ENCODE measurements around the gene DLG2.
"Not testable (repeated sequence)": the region's sequence is repeated elsewhere in the genome, so short reads cannot be mapped to it uniquely, and the experiment has no call there.

DLG2 gene

DNA sequence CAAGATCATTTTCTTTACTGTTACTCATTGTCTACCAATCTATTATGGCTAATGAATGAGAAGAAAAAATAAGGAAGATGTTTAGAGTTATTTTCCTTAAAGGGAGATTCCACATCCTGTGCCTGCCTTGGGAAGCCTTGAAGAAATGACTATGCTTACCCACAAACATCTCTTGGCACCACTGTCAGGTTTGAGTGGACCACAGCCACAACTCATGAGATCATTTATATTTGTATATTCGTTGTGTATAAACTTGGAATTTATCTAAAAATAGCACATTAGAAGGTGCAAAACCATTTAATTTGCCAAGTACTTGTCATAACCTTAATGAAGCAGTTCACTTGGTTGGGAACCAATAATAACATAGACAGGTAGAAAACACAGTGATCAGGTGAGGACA is 740.8 kb downstream of the DLG2 start:
- DNase-seq: no peak

DNA sequence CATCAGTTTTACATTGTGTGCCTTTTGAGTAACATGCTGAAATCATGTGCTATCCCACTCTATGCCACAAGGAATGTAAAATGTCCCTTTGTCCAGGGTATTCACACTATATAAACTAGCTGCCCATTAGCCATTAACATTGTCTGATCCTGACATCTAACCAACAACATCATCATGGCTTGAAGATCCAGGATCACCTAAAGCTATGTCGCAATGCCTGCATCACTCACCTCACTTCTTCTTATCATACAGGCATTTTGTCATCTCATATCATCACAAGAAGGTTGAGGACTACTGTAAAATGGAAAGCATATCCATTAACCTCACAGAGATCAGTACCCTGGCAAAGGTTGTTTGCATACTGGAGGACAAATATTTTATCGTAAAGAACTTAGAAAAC is 742.3 kb downstream of the DLG2 start:
- DNase-seq: no peak

DNA sequence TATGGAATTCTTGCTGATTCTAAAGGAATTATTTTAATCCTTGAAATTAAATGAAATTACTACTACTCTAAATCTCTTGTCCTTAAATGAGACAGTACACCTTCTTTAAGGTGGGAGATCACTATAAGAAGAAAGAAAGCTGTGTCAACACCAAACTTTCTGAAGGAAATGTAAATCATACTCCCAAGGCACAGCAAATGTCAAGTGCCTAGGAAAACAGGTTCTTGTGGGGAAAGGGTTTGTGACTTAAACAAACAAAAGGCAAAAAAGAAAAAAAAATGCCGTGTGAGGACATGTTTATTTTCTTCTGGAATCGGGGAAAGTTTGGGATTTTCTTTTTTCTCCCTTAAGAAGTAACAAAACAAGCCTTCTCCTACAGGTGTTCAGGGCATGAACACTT is 745.1 kb downstream of the DLG2 start:
- DNase-seq: no peak

DNA sequence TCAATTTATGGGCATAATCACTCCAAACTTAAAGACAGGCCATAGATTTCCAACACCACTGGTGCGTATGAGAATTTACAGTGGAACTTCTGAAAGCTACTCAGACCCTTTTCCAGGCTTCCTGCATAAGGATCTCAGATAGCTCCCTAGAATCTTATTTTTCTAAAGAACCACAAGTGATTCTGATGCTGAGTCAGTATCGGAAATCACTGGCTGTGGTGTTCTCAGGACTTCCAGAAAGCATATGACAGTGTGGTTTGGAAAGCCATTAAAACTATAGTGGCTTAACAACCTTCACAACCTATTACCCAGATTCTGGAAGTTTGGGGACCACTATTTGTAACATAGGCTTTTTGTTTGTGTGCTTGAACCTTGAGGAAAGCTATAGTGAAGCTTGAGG is 756.0 kb downstream of the DLG2 start:
- DNase-seq: no peak

DNA sequence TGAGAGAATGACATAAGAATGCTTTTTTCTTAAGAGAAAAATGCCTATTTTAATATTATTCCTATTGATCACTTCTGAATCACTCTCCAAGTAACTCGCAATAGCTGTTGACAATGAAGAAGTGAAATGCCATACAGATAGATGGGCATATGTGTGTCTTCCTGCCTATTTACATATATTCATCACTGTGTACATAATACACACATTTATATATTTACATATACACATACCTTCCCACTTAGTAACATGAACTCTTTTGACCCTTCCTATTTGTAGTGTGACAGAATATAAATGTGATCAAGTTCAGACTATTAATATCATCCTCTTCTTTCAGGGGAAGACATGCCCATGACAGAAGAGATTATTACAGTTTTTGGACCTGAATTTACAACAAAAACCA is 756.7 kb downstream of the DLG2 start:
- no peak for DNase-seq

DNA sequence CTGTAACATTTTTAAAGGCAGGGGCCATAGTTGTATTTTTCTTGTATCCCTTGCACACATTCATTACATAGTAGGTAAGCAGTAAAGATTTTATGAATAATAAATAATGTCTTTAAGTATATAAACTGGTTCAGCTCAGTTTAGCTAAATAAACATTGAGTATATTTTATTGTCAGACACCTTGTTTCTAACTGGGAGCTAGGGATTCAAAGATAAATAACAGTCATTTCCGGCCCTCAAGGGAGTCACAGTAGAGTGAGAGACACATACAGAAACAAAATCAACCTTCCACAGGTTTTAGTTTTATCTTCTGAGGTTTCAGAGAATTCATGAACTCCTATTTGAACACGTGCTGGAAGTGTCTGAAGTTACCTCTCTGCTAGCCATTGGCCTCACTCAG is 760.2 kb downstream of the DLG2 start:
- DNase-seq: no peak

DNA sequence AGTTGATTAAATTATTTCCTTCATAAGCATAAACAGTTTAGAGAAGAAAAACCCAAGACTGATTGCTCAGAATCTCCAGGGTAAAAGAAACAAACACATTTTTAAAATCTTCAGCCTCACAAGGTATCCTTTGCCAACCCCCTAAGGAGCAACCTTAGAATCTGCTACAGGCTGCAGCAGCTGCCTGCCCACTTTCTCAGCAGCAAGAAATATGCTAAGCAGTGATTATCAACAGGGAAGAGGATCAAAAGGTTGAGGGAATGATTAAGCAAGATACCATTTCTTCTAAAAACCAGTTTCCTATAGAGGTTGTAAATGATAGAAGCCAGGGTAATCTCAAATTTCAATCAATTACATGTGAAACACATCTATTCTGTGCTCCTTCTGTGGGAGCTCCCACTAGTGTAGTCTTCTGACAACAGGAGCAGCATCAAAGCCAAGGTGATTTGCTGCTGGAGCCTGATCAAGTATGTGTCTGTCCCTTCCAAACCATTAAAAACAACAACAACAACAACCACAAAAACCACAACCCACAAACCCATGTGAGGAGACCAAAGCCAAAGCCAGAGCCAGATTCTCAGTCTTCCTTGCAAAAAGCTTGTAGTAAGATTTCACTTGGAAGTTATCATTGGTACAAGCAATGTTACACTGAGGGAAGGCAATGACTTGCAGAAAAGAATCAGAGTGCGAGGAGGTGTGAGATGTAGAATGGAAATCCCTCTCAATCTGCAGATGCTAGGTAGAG is 761.2 kb downstream of the DLG2 start:
- no peak for DNase-seq

DNA sequence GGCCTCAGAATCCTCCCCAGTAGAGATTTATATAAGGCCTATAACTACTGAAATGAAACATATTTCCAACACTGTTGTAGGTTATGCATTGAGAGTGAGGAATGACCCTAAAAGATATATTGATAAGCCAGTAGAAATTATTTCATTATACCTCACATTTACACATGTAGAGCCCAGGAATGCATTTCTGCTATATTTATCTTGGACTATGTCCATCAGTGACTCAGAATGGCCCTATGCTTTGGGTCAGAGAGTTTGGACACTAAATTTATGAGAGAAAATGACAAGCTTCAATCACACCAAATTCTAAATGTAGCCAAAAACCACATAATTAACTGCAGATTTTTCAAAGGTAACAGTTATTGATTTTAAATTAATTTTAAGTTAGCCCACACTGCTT is 761.9 kb downstream of the DLG2 start:
- no peak for DNase-seq

DNA sequence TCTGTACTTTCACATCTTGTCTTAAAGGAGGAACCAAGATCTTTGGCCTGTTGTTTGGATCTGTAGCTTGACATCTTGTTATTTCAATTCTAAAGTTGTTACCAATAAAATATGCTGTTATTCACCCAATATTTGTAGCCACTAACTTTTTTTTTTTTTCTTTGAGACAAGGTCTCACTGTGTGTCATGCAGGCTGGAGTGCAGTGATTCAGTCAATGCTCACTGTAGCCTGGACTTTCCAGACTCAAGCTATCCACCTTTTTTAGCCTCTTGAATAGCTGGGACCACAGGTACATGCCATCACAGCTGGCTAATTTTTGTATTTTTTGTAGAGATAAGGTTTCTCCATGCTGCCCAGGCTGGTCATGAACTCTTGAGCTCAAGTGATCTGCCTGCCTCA is 769.4 kb downstream of the DLG2 start:
- DNase-seq: no peak

DNA sequence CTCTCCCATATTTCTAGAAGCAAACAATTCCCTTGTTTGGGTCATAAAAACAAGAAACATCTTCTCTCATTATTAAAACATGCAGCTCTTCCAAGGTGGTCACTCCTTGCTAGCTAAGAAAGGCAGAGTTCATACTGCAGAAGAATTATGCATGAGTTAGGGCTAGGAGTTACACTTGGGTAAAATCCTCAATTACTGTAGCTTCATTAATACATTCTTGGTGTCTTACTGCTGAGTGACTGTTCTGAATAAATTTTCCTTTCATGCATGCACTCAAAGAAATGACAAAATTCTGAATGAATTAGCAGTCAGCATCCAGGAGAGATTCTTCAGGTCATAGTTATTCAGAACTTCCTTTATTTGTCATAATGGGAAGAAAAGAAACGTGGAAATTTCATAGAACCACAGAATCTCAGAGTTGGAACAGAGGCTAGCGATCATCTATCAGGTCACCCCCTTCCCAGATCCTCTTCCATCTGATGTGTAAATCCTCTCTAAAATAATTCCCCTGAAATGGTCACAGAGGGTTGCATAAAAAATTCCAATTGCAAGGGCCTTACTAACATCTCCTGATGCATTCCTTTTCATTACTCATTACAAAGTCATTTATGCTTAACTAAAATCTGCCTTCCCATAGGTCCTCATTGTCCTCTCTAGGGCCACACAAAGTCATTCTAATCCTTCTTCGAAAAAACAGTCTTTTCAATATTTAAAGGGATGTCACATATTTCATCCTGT is 771.5 kb downstream of the DLG2 start:
- no peak for DNase-seq

DNA sequence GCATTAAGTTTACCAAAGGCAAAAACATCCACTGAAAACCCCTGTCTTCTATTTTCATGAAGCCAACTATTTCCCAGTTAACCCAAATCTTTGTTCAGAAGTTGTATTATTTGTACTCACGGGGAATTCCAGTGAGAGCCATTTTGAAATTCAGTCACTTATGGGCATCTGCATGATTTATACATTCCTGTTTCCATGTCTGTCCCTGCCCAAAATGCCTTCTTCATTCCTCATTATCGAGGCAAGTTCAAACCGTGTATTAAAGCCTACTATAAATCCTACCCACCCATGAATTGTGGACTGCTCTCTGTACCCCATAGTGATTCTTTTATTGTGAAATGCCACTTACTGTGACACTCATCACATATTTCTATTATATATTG is 772.7 kb downstream of the DLG2 start:
- DNase-seq: no peak

DNA sequence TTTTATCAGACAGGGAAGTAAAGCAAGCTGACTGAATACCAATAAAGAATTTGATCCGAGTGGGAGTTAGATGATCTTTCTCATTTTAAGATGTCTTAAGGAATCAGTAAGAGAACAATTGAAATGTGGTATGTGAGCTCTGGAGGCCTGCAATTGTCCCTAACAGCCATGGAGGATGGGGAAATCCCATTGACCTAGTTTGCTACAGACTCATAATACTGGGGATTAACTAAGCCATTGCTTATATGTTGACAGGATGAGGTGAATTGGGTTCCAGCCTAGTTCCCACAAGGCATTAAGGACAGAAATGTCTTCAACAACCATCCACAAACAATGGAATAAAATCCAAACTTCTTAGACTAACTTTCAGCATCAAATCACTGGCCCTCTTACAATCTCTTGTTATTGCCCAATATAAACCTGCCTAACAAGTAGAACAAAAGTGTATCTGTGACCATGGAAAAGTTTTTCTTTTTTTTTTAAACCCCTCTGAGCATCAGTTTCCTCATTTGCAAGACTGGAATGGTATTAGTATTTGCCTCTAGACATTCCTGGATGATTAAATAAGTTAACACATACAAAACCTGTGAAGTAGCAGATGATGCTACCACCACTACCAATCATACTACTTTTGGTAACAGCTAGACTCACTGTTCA is 773.2 kb downstream of the DLG2 start:
- no peak for DNase-seq

DNA sequence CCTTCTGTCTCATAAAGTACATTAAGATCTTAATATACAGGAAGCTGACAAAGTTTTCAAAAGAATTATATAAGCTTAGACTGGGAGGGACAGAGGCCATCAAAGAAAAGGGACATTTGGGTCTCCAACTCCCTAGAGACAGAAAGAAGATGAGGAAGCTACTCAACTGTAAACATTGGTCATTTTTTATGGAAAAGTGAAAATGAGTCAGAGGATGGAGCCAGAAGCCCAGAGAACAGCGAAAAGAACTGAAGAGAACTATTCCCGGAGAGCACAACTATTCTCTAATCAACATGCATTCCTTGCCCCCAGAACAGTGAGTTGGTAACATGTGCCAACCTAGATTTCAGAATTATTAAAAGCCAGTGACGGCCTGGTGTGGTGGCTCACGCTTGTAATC is 779.3 kb downstream of the DLG2 start:
- no peak for DNase-seq

DNA sequence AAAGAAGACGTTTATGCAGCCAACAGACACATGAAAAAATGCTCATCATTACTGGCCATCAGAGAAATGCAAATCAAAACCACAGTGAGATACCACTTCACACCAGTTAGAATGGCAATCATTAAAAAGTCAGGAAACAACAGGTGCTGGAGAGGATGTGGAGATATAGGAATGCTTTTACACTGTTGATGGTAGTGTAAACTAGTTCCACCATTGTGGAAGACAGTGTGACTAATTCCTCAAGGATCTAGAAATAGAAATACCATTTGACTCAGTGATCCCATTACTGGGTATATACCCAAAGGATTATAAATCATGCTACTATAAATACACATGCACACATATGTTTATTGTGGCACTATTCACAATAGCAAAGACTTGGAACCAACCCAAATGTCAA is 786.9 kb downstream of the DLG2 start:
- DNase-seq: not testable (repeated sequence)

DNA sequence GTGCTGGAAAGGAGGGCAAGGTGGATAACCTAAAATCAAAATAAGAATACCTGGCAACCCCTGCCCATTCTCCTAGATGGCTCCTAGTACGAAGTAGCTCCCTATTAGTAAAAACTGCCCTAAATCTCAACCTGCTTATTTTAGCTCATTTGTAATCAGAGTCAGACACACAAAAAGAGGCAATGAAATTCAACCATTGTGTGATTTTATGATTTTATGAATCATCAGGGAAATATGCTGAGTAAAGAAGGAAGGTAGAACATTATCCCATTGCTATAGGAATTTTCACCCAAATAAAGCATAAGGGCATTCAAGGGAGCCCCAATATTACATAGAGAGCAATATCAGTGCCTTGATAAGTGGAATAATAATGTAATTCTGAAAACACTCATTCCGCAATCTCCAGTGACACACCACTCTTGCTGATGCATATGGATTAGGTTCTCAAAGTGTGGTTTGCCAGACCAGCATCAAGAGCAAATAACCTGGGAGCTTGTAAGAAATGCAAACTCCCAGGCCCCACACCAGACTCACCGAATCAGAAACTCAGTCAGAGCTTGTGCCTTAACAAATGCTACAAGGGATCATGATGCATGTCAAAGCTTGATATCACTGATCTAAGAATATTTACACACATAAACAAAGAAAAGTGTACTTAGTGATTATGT is 789.6 kb downstream of the DLG2 start:
- no peak for DNase-seq

DNA sequence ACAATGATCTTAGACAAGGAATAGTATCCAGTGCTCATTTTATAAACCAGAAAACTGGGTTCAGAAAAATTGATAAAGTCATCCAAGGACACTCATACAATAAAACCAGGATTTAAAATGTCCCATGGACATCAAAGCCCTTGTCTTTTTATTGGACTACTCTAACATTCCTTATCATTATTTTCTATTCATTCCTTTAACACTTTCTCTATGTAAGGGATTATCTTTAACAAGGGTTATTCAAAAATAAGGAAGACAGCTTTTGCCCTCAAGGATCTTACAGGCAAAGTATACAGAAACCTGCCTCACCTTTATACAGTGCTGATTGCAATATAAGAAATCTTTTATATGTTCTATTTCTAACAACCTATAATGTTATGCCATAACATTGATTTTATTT is 790.8 kb downstream of the DLG2 start:
- no peak for DNase-seq

DNA sequence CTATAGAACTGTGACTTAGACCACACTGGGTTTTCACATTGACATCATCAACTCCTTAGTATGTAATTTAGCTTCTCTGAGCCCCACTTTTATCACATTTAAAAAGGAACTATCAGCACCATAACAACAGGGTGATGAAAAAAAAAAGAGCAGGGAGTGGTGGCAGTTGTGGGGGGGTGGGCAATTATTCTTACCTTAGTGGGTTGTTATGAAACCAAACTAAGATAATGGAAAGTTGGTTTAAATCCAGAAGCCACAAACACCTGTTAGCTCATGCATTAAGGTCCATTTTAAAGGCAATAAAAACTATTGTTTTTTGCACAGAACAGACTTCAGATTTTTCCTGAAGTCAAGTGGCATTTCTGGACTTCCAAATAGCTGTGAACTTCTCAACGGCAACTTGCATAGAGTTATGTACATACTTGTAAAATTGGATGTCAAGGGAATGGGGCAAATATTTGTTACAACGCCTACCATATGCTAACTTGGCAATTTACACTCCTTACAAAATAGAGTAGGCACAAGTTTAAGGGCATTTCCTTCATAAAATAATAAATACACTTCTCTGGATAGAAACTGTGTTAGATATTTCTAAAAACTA is 793.6 kb downstream of the DLG2 start:
- no peak for DNase-seq

DNA sequence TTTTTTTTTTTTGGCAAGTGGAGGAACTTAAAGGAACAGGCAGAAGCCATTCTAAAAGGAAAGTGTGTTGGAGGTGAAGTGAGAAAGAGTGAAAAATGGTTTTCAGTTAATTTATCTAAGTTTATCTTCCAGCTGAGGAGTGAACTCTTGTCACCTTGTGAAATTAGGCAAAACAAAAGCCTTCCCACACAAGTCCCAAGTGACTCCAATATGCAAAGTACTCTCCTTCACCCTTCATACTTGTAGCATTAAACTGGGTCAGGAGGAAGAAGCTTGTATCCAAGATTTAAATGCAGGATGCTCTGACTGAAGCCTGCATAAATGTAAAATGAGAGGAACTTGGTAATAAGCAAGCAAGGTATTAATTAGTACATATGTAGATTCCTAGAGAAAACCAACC is 796.8 kb downstream of the DLG2 start:
- DNase-seq: no peak

DNA sequence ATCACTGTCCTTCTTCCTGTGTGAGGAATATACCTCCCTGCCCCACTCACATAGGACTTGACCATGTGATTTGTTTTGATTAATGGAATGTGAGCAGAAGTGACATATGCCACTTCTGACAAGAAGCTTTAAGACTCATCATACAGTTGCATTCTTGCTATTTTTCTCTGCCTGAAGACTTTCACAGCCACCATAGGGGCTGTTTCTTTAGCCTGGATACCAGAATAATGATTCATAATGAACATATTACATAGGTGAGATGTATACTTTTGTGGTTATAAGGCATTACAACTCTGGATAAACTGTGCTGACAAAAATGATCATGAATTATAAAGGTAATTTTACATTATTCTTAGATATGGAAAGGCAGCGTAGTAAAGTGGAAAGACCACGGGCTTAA is 798.0 kb downstream of the DLG2 start:
- no peak for DNase-seq

DNA sequence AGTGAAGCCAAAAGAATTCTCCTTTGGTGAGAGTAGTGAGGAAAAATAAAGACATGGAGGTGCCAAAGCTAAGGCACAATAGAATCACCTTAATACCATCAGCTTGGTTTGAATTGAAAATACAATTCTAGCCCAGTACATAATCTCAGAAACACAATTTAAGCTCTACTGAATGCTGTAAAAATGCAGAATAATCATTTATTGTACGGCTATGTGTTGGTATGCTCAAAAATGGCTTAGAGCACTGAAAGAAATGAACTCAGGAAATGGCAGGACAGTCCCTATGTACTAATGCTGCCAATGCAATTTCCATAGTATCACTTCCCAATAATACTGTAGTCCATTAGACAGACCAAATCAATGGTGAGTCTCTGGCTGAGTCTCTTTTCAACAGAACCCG is 798.5 kb downstream of the DLG2 start:
- no peak for DNase-seq

DNA sequence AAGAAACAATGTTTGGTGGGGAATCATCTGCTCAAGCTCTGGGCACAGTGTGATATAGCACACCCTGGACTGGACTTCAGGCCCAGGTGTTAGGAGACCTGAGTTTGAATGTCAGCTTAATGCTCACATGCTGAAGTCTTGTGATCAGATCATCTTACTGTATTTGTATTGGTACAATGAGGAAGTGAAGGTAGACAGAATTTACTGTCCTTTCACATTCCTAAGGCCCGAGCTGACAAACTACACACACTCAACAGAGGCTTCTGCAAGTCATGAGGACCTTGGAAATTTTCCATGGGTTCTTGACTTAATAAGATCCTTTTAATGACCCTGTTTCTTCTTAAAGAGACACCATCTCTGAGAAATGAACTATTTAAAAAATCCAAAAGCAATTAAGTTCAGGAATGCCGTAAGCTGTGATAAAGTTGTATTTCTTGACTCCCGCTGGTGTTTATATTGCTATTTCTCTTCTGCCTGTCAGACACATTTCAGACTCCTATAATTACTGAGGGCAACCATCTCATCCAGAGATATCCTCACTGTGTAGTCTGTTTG is 802.0 kb downstream of the DLG2 start:
- no peak for DNase-seq

DNA sequence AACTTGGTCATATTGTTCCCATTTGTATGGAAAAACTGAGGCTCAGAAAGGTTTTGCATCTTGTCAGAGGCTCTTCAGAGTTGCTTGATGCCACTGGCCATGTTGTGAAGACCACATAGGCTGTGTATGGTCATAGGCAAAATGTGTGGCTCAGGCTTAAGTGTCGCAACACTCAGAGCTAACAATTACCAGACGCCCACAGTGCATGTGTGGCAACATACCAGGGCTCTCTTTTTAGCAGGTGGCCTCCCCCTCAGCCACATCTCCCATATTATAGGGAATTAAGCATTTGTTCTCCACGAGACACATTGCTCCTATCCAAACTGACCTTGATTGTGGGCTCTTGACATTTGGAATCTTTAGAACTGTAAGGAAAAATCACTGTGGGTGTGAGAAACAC is 802.5 kb downstream of the DLG2 start:
- no peak for DNase-seq

DNA sequence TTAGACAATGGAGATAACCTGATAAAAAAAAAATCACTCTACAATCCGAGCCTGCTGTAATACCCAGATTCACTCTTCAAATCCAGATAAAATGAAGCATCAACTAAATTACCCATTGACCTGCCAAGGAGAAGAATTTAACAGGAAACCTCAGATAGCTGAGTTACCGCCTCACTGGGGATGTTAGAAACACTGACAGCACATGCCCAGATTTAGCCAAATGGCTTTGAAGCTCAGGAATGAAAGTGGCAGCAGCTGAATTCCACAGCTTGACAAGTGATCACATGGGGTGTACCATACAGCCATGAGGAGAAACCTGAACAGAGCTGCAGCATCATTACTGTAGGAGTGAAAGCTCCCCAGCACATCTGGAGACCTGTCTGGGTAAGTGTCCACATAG is 807.6 kb downstream of the DLG2 start:
- DNase-seq: no peak

Data from activated CD8-positive, alpha-beta memory T cell treated with anti-CD3 and anti-CD28 coated beads for 24 hours (primary cell).